Islet precursor cell (in vitro differentiated cells): Measurements from ENCODE around the gene RFX1.
A peak's percentile ranks its signal among the peaks of the same experiment; 100 is the strongest.
"Not testable (repeated sequence)": the region's sequence is repeated elsewhere in the genome, so short reads cannot be mapped to it uniquely, and the experiment has no call there.

ENCODE experiments used
- DNase-seq: peaks from one replicate; pipeline ENCODE4 v3.0.0-alpha.2; 2018

Gene RFX1

DNA sequence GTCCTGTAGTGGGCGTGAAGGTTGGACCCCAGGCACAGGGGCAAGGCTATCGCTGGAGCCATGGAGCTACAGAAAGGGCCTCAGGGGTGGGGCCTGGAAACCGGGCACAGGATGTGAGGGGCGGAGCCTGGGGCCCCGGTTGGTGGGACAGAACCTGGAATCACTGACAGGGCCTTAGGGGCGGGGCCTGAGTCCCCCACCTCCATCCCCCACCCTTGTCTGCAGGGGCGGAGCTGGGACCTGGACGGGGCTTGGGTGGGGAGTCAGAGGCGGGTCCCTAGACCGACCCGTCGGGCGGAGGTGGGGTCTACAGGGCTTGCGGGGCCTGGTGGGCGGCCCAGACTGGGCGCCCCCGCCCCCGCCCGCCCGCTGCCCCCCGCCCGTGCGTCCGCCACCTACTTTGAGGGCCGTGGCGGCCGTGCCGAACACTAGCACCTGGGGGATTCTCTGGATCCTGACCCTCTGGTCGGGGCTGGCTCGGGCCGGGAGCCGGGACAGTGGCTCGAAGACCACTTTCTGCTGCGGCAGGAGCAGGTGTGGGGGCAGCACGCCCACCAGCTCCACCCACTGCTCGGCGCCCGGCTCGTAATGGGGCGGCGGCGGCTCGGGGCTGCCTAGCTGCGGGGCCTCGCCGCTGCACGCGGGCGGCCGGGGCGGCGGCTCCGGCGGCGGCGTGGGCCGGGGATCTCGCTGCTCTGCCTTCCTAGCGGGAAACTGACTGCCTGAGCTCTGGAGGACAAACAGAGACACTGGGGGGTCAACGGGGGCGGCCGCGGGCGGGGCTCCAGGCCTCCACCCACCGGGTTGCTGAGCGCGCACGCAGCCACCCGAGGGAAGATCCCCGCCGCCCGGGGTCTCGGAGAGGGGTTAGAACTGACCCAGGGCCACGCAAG, 27.5 kb downstream of the RFX1 start:
- peak; percentile 98 for DNase-seq

DNA sequence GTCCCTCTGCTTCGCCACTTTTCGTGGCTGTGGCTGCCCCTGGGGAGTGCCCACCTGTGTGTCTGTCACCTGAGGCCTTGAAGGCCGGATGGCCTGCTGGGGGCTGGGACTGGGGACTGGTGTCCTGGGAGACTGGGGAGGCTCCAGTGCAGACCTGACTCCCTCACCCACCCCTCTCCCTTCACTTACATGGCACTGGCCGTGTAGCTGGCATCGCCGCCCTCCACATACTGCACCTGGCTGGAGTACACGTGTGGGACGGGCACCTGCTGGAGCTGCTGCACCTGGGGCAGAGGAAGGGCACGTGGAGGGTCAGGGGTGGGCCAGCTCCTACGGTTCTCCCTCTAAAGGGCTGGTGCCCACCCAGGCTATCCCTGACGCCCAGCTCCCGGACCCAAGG, 28.3 kb downstream of the RFX1 start:
- DNase-seq: no peak

DNA sequence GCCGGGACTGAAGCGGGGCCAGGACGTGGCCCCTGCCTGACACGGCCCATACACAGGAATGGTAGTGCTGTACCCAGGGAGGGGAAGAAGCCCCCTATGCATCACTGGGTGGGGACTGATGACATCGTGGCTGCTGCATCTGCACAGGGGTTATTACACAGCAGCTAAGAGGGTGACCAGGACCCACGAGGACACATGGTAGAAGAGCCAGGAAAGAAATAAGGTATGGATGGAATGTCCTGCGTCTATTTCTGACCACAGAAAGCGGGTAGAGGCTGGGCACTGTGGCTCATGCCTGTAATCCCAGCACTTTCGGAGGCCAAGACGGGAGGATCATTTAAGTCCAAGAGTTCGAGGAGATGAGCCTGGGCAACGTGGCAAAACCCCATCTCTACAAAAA, 29.7 kb downstream of the RFX1 start:
- DNase-seq: no peak

DNA sequence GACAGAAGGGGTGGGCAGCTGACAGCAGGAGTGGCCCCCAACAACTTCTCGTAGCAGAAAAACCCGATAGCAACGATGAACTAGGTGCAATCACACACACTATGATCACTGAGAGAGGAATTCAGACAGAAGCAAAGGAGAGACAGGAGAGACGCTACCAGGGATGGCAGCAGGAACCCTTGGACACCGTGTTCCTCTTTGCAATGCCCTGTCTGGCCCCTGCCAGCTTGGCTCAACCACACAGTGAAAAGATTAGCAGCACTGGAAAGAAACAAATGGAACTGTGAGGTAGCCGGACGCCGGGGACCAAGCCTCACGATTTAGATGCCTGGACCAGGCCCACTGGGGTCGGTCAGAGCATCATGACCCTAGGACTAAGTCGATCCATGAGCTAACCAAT, 30.2 kb downstream of the RFX1 start:
- DNase-seq: no peak

DNA sequence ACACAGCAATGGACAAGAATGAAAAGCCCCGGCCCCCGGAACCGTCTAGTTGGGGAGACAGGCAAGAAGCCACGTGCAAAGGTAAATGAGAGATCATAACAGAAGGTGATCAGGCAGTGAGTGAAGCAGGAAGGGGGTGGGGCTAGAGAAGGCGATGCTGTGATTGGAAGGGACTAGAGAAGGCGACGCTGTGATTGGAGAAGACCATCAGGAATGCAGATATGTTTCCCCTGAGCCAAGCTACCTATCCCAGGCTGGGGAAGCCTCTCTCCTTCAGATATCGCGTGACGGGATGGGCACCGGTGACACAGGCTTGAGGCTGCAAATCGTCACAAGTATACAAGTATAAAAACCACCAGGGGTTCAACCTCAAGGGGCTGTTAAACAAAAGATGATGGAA, 32.0 kb downstream of the RFX1 start:
- peak; percentile 93 for DNase-seq

DNA sequence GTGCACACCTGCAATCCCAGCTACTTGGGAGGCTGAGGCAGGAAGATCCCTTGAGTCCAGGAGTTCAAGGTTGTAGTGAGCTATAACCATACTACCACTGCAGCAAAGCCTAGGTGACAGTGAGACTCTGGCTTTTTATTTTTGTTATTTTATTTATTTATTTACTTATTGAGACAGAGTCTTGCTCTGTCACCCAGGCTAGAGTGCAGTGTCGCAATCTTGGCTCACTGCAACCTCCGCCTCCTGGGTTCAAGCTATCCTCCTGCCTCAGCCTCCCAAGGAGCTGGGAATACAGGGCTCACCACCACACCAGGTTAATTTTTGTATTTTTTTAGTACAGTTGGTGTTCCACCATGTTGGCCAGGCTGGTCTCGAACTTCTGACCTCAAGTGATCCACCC, 32.6 kb downstream of the RFX1 start:
- DNase-seq: not testable (repeated sequence)

DNA sequence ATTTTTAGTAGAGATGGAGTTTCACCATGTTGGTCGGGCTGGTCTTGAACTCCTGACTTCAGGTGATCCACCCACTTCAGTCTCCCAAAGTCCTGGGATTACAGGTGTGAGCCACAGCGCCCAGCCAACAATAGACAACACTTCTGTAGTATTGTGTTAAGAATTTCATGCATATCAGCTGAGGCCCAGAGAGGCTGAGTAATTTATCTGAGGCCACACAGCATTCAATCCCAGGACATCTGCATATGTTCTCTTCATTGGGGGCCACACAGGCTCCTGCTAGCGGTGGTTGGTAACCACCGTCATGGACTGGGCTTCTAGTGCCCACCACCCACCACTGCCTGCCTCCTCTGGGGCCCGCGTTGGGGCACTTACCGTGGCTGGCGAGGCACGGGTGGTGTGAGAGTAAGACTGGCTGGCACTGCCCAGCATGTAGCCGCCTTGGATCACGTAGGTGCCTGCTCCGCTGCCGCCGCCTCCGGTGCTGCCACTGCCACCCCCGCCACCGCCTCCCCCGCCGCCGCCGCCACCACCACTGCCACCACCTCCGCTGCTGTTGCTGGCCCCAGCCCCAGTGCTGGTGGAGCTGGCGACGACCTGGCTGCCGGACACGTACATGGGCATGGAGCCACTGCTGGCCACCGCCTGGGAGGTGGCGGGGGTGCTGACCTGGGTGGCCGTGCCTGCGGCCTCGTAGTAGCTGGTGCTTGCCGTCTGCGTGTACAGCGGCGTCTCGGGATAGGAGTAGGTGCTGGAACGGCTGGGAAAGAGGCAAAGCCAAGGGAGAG, 33.6 kb downstream of the RFX1 start:
- no peak for DNase-seq

DNA sequence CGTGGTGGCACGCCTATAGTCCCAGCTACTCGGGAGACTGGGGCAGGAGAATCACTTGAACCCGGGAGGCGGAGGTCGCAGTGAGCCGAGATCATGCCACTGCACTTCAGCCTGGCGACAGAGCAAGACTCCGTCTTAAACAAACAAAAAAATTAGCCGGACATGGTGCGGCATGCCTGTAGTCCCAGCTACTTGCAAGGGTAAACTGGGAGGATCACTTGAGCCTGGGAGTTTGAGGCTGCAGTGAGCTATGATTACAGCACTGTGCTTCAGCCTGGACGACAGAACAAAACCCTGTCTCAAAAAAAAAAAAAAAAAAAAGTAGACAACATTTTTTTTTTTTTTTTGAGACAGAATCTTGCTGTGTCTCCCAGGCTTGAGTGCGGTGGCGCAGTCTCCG, 34.3 kb downstream of the RFX1 start:
- DNase-seq: not testable (repeated sequence)

DNA sequence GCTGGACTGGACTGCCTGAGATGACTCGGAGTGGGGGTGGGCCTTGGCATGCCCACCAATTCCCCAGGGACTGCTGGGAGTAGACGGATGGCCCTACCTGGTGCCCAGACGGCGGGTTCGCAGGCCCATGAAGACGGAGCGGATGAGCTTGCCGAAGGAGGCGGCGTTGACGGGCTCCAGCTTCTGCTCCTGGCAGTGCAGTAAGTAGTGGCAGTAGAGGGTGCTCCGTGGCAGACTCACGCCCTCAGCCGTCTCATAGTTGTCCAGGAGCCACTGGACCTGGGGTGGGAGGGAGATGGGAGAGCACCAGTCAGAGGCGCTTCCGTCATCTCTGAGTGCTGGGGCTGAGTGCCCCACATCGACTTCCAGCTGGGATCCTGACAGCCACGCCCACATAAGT, 36.2 kb downstream of the RFX1 start:
- no peak for DNase-seq

DNA sequence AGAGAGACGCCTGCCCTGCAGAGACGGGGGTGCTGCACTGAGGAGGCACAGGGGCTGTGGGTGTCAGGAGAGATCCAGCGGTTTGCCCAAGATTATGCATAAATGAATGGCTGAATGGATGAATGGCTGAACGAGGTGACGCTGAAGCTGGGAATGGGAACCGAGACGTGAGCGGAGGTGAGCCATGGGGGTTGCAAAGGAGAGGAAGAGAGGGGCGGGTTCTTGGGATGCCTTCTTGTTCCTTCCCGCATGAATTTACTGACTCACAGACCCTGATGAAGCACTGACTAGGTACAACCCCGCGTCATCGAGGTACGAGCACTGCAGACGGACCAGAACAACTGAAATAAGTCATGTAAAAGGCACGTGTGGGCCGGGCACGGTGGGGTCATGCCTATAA, 37.1 kb downstream of the RFX1 start:
- no peak for DNase-seq

DNA sequence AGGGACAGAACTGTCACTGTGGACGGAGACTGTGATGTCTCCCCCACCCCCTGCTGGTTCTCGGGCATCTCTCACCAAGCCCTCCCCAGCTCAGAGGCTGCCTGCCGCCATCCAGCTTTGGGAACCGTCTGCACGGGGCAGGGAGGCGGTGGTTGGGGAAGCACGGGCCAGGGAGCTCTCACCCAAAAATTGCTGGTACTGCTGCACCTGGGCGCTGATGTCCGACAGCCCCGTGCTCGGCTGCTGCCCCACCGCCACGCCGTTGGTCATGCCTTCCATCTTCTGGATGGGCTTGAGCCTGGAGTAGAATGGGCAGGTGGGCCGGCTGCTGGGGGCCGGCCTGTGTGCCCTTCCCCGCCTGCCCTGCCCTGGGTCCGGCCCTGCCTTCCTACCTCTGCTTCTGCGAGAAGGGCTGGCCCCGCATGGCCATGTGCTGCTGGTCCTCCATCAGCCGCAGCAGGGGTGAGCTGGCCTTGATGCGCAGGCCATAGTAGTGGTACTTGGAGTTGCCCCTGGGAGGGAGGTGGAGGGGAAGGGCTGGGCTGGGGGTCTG, 37.7 kb downstream of the RFX1 start:
- DNase-seq: no peak

DNA sequence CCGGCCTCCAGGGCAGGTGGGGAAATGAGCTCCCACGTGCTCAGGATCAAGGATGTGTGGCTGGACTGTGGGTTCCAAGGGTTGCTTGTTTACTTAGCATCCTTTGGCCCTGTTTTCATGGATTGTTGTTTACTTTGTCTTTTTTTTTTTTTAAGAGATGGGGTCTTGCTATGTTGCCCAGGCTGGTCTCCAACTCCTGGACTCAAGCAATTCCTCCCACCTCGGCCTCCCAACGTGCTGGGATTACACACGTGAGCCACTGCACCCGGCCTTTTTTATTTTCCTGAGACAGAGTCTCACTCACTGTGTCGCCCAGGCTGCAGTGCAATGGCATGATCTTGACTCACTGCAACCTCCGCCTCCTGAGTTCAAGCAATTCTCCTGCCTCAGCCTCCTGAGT, 38.9 kb downstream of the RFX1 start:
- not testable (repeated sequence) for DNase-seq

DNA sequence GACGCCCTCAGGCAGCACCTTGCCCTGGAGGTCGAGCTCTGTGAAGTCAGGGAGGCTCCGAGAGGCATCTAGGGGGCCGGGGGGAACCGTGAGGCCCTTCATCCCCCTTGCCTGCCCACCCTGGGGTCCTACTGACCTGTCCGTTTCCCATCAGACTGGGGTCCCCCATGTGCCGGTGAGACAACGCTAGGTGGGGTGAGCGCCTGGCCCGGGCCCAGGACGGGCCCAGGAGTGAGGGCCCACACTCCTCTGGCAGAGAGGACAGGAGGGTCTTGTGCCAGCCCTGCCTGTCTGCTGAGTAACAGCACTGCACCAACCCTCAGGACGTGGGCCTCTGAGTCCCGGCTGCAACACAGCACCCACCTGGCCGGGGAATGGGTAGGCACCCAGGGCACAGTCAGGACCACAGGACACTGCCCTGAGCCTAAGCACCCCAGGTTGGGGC, 39.4 kb downstream of the RFX1 start:
- DNase-seq: no peak

DNA sequence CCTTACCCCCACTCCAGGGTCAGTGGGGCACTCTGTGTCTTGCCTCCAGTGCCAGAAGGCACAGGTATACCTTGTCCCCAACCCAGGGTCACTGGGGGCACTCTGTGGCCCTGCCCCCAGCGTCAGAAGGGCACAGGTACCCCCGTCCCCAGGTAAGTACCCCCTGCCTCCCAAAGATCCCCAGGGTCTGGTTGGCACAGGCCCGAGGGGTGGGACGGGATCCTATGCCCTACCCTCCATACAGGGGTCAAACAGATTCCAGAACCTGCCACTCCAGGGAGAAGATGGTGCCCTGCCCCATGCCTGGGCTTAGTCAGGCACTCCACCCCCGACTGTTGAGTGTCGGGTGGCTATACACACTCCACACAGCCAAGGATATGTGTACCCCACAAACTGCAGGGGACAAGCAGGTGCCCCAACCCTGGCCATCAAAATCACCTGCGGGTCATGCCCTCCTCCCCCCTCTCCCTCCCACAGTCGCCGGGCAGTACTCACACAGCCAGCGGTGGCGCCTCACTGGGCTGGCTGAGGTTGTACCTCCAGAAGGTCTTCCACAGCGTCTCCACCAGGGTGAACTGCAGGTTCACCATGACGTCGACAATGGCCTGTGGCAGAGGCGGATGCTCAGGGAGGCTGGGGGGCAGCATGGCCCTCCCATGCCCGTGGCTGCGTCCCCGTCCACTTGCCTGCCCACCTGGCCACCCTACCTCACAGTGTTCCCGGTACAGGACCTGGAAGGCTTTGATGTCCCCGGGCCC, 40.0 kb downstream of the RFX1 start:
- DNase-seq: no peak

DNA sequence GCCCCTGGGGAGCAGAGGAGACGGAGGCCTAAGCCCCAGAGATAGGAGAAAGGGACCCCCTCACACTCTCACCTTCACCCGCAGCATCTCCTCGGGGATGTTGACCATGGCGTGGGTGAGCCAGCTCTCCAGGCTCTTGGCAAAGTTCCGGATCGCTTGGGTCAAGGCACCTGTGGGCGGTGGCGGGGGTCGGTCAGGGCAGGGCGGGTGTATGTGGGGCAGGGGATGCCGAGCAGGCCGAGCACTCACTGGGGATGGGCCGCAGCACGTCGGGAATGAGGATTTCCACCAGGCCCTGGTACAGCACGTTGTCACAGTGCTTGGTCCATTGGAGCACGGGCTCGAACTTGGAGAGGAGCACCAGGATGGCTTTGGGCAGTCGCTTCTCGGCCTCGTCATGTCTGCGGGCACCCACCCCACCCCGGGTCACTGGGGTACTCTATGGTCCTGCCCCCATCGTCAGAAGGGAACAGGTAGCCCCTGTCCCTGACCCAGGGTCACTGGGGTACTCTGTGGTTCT, 40.7 kb downstream of the RFX1 start:
- DNase-seq: peak; percentile 50

DNA sequence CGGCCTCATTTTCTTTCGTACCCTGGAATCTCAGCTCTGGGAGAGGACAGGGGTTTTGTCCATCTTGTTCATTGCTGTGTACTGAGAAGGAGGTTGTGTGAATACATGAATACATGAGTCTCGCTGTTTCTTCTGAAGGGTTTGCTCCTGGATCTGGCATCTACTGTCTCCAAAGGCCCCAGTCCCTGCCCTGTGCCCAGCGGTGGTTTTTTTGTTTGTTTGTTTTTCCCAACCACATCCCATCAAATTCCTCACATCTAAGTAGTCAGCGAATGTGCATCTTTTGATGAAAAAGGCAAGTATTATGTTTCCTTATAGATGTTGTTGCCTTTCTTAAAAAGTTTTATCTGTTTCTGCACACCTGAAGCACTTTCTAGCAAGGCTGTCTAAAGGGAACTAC, 41.3 kb downstream of the RFX1 start:
- DNase-seq: no peak

DNA sequence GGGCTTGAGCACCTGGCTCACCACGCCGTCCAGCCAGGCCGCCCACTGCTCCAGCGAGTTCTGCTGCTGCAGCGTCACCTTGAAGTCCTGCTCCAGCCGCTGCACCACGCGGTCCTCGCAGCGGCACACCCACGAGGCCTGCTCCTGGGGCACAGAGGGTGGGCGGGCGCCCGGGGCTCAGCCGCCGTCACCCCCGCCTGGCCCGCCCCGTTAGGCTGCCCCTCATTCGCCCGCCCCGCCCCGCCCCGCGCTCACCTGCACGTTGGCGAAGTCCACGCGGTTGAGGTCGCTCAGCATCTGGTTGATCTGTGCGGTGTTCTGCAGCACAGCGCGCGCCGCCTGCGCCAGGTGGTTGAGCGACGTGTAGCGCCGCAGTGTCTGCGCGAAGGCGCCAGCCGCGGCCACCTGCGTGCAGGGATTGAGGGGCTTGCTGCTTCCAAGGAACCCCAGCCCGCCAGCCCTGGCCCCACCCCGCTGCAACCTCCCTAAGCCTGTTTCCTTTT, 42.5 kb downstream of the RFX1 start:
- no peak for DNase-seq

DNA sequence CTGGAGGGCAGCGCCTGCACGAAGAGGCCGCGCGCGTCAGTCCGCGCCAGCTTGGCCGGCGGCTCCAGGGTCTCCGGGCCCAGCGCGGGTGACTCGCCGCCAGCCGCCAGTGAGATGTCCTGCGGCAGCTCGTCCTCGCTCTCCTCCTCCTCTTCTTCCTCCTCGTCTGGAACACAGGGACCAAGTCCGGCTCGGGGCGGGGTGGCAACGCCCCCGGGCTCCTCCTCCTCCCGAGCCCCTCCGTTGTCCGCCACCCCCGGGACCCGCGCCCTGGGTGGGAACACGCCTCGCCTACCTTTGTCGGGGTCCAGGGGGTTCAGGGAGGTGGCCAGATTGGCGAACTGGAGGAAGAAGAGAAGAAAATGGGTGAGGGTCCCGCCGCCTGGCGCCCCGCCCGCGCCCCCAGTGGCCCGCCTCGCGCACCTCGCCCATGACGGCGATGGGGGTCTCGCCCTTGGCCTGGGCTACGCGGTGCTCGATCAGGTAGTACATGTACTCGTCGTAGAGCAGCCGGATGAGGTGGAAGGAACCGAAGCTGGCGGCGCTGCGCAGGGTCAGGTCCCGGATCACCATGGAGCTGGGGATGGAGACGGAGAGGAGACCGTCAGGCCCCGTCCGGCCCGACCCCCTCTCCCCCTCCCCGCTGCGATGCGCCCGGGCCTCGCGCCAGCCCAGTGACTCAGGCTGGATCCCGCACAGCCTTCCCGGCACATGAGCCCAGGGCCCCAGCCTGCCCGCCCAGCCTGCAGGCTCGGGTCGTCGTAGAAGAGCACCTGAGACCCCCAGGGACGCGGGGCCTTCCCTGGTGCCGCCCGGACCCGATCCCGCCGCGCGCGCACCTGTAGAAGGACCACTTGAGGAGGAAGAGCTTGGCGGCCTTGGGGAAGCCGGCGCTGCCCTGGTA, 43.2 kb downstream of the RFX1 start:
- DNase-seq: peak; percentile 74

DNA sequence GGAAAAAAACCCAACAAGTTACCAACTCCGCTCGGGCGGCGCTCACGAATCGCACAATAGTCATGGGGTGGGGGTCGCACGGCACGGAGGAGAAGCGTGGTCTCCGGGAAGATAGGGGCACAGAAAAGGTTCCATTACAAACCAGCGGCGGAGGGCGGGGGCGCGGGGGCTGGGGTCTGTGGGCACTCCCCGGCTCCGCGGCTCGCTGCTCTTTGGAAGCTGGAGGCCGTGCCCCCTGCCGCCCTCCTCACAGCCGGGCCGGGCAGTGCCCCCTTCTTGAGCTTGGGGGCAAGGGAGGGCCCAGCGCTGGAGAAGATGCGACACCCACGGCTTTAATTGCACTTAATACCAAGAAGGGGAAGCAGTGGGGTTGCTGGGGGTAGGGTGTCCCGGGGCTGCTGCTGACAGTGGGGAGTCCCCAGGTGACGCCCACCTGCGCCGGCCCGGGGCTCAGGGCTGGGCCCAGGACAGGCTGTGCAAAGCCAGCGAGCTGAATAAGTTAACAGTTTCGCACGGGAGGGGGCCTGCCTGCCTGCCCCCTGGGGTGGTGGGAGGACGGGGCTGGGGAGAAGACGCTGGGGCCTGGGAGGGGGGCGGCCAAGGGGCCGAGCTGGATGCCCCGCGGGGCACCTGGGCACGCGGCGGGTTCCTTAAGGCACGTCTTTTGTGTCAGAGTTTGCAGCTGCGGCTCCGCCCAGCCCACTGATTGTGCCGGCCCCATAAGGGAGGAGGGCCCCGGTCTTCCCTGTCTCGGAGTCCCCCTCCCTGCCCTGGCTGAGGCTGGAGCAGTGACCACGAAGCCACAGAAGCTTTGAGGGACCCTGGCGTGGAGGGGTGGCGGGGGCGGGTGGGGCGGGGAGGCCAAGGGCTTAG, 44.1 kb downstream of the RFX1 start:
- peak; percentile 80 for DNase-seq
